PC-9 (cell line): ENCODE results near the gene SPATA22. TPM values are rescaled to one million over a fixed set of nuclear protein-coding genes. Genes with fewer than 3 reads are reported as not detected.

Experiments used
- BruUV-seq: library from RNA; stranded (reverse); fragments of 400-500 nt; replicated peaks from 2 replicates; lab custom pipeline; 2021; lab: Mats Ljungman, UMichigan
- CTCF ChIA-PET: fragments of 300-600 bp; sonication (Branson Sonifier 250); formaldehyde crosslinking; loops from one replicate; lab custom pipeline; 2022; ENCODE audit warnings: antibody characterized with exemption; lab: Charles Lee
- POLR2A ChIA-PET: fragments of 300-600 bp; sonication (Branson Sonifier 250); formaldehyde crosslinking; loops from one replicate; lab custom pipeline; 2022; ENCODE audit warnings: antibody characterized with exemption; ENCODE audit not compliant: unreplicated experiment; lab: Charles Lee
- DNase-seq, 2 experiments: peaks; one replicate each; pipeline versions ENCODE4 v3.0.0 to v3.0.0-alpha.2; 2015 to 2022; ENCODE audit warnings: mixed read lengths in 1 of 2
- H2AFZ ChIP-seq: fragments of 200-600 bp; sonication (generic); 2 replicates; pipeline ENCODE4 v1.8.1; 2017; ENCODE audit warnings: antibody characterized with exemption
- H3F3A ChIP-seq: fragments of 200-600 bp; sonication (generic); 2 replicates; pipeline ENCODE4 v1.8.1; 2017; ENCODE audit warnings: antibody characterized with exemption, mild to moderate bottlenecking, low read depth; ENCODE audit not compliant: insufficient read depth
- H3K27ac ChIP-seq: fragments of 200-600 bp; sonication (generic); 2 replicates; pipeline ENCODE4 v1.6.1; 2016; ENCODE audit warnings: mixed run types
- H3K27me3 ChIP-seq: fragments of 200-600 bp; sonication (generic); 2 replicates; pipeline ENCODE4 v1.6.1; 2016; ENCODE audit warnings: low read depth, mixed run types; ENCODE audit not compliant: insufficient read depth
- H3K36me3 ChIP-seq: fragments of 200-600 bp; sonication (generic); 2 replicates; pipeline ENCODE4 v1.6.1; 2016; ENCODE audit warnings: low read depth, mixed run types
- H3K4me1 ChIP-seq: fragments of 200-600 bp; sonication (generic); replicated peaks from 2 replicates; pipeline ENCODE4 v1.6.1; 2016; ENCODE audit warnings: mixed run types; ENCODE audit not compliant: insufficient read depth
- H3K4me2 ChIP-seq: fragments of 200-600 bp; sonication (generic); 2 replicates; pipeline ENCODE4 v1.6.1; 2017; ENCODE audit warnings: mixed run types
- H3K4me3 ChIP-seq: fragments of 200-600 bp; sonication (generic); 2 replicates; pipeline ENCODE4 v1.6.1; 2016; ENCODE audit warnings: mixed run types
- H3K79me2 ChIP-seq: fragments of 200-600 bp; sonication (generic); 2 replicates; pipeline ENCODE4 v1.6.1; 2017; ENCODE audit warnings: low read depth, mixed run types
- H3K9me2 ChIP-seq: fragments of 200-600 bp; sonication (generic); 2 replicates; pipeline ENCODE4 v1.8.1; 2017; ENCODE audit warnings: mild to moderate bottlenecking; ENCODE audit not compliant: insufficient read depth
- H3K9me3 ChIP-seq: fragments of 200-600 bp; sonication (generic); 2 replicates; pipeline ENCODE4 v1.8.1; 2016; ENCODE audit warnings: low read depth; ENCODE audit not compliant: insufficient read depth
- H4K20me1 ChIP-seq: fragments of 200-600 bp; sonication (generic); 2 replicates; pipeline ENCODE4 v1.8.1; 2017; ENCODE audit not compliant: insufficient read depth
- EZH2 ChIP-seq: fragments of 200-600 bp; sonication (generic); IDR thresholded peaks from 2 replicates; pipeline ENCODE4 v1.8.0; 2017; ENCODE audit warnings: antibody characterized with exemption, low read depth
- intact Hi-C: fragments of 100-400 bp; cut with micrococcal nuclease; formaldehyde crosslinking; loops from one replicate; pipeline ENCODE4 v1.10.0; 2022; ENCODE audit not compliant: unreplicated experiment
- total RNA-seq: library from RNA; stranded (reverse); gene quantifications from 2 replicates; pipeline ENCODE4 v1.2.3, GENCODE V29; 2021
- TF ChIP-seq, protein P1 (sequence below): fragments of 200-600 bp; sonication (generic); conservative IDR thresholded peaks from 2 replicates; pipeline ENCODE4 v1.6.1; 2017; ENCODE audit warnings: mixed run types, antibody characterized with exemption, mild to moderate bottlenecking, moderate library complexity

Gene SPATA22
- total RNA-seq, 1 experiment from 2014 or later = not detected

DNA sequence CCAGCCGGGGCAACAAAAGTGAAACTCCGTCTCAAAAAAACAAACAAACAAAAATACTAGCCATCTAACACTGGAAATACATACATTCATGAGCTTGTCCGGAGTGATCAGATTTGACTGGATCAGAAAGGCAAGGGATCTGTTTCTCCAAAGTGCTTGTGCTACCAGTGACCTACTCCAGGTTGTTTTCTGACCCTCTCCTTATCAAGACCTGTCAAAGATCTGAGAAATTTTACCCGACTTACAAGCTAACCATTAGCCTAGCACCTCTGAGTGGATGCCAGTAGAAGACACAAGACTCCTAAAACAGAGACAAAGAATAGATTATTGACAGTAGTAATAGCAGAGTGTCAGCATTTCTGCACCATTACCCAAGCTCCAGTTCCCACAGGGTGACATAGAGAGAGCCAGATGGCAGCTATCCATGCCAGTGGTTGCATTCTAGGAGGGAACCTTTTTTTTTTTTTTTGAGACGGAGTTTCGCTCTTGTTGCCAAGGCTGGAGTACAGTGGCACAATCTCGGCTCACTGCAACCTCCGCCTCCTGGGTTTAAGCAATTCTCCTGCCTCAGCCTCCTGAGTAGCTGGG, 14.0 kb upstream of the SPATA22 start:
- H3K4me1 ChIP-seq = no peaks in the 10 kb centered on the region
- H3K79me2 ChIP-seq = no peaks in the 10 kb centered on the region
- no peaks in the 10 kb centered on the region for H4K20me1 ChIP-seq
- no peak overlapping the region for H3K4me3 ChIP-seq
- H3K9me2 ChIP-seq = no peaks in the 10 kb centered on the region
- no peak for DNase-seq
- BruUV-seq = no TSS peak
- no peaks in the 10 kb centered on the region for H3K36me3 ChIP-seq
- peaks cover 91% of the 10 kb centered on the region for H3K27me3 ChIP-seq
- no peaks in the 10 kb centered on the region for H3F3A ChIP-seq
- H3K4me2 ChIP-seq = no peak overlapping the region
- ChIA-PET POLR2A (no interaction called here), CTCF (no interaction called here)
- H2AFZ ChIP-seq = no peak overlapping the region
- TF ChIP-seq, protein P1, sequence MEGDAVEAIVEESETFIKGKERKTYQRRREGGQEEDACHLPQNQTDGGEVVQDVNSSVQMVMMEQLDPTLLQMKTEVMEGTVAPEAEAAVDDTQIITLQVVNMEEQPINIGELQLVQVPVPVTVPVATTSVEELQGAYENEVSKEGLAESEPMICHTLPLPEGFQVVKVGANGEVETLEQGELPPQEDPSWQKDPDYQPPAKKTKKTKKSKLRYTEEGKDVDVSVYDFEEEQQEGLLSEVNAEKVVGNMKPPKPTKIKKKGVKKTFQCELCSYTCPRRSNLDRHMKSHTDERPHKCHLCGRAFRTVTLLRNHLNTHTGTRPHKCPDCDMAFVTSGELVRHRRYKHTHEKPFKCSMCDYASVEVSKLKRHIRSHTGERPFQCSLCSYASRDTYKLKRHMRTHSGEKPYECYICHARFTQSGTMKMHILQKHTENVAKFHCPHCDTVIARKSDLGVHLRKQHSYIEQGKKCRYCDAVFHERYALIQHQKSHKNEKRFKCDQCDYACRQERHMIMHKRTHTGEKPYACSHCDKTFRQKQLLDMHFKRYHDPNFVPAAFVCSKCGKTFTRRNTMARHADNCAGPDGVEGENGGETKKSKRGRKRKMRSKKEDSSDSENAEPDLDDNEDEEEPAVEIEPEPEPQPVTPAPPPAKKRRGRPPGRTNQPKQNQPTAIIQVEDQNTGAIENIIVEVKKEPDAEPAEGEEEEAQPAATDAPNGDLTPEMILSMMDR = no peak
- no peak for TF ChIP-seq EZH2
- H3K27ac ChIP-seq = no peak overlapping the region
- intact Hi-C loops = no loop called here
- no peaks in the 10 kb centered on the region for H3K9me3 ChIP-seq

DNA sequence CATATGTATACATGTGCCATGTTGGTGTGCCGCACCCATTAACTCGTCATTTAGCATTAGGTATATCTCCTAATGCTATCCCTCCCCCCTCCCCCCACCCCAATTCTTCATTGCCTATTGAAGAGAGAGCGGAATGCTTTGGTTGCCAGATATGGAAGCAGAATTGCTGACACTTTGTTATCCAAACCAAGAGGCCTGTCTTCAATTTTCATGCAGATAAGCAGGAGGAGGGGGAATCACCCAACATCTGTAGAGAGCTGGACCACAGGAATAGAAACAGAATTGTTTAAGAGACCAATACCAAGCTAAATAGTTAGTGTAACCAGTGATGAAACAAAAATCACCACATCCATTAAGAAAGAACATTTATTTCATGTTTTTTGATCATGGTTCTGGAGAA, 11.2 kb upstream of the SPATA22 start:
- H3K27me3 ChIP-seq = peaks cover 94% of the 10 kb centered on the region
- H3K9me3 ChIP-seq = no peaks in the 10 kb centered on the region
- intact Hi-C loops = no loop called here
- no peaks in the 10 kb centered on the region for H3K9me2 ChIP-seq
- H3F3A ChIP-seq = no peaks in the 10 kb centered on the region
- no TSS peak for BruUV-seq
- no peaks in the 10 kb centered on the region for H4K20me1 ChIP-seq
- CTCF ChIA-PET = no interaction called here
- H2AFZ ChIP-seq = no peak overlapping the region
- no peaks in the 10 kb centered on the region for H3K36me3 ChIP-seq
- TF ChIP-seq, protein P1 = no peak
- TF ChIP-seq EZH2 = no peak
- H3K79me2 ChIP-seq = no peaks in the 10 kb centered on the region
- no peak for DNase-seq
- H3K4me3 ChIP-seq = no peak overlapping the region
- POLR2A ChIA-PET = no interaction called here
- H3K4me2 ChIP-seq = no peak overlapping the region
- no peaks in the 10 kb centered on the region for H3K4me1 ChIP-seq
- no peak overlapping the region for H3K27ac ChIP-seq

DNA sequence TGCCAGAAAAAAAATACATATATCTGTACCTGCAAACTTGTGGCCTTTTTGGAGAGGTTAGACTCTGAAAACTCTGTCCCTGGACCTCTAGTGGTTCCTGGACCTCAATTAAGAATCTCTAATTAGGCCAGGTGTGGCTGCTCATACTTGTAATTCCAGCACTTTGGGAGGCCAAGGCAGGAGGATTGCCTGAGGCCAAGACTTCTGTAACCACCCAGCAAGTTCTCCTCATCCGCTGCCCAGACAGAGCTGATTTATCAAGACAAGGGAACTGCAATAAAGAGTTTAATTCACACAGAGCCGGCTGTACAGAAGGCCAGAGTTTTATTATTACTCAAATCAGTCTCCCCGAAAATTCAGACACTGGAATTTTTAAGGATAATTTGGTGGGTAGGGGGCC, 8.4 kb upstream of the SPATA22 start:
- H3K79me2 ChIP-seq = no peaks in the 10 kb centered on the region
- ChIA-PET CTCF (no interaction called here), POLR2A (no interaction called here)
- no peaks in the 10 kb centered on the region for H3K9me2 ChIP-seq
- intact Hi-C loops = no loop called here
- no peaks in the 10 kb centered on the region for H3F3A ChIP-seq
- H3K27ac ChIP-seq = no peak overlapping the region
- H3K27me3 ChIP-seq = peaks cover 93% of the 10 kb centered on the region
- TF ChIP-seq, protein P1 = no peak
- TF ChIP-seq EZH2 = no peak
- BruUV-seq = no TSS peak
- H3K36me3 ChIP-seq = no peaks in the 10 kb centered on the region
- no peak for DNase-seq
- no peak overlapping the region for H3K4me2 ChIP-seq
- no peaks in the 10 kb centered on the region for H3K9me3 ChIP-seq
- no peaks in the 10 kb centered on the region for H3K4me1 ChIP-seq
- no peak overlapping the region for H3K4me3 ChIP-seq
- no peaks in the 10 kb centered on the region for H4K20me1 ChIP-seq
- no peak overlapping the region for H2AFZ ChIP-seq
